ENCODE results near the gene CYBA. TPM values are rescaled to one million over a fixed set of nuclear protein-coding genes. Genes with fewer than 3 reads are reported as not detected.

Gene CYBA
- total and polyA plus RNA-seq, 2 of the 13 experiments (the other 11 are each of a cell fraction or from before 2014, with no cell fraction given): 196 to 250 TPM

DNA sequence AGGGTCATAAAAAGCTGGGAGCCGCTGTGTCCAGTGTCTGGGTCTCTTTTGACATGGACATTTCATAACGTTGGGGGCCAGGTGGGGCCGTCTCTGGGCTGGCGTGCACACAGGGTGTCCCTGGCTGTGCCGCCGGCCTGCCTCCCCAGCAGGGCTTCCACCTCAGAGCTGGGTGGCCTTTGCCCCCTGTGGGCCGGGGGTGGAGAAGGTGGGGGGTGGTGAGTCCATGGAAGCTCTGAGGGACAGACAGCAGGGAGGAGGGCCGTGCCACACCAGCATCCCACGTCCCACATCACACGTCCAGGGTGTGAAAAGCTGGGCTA lies 36.4 kb upstream of the CYBA start (continued):
- TF ChIP-seq, protein P1, sequence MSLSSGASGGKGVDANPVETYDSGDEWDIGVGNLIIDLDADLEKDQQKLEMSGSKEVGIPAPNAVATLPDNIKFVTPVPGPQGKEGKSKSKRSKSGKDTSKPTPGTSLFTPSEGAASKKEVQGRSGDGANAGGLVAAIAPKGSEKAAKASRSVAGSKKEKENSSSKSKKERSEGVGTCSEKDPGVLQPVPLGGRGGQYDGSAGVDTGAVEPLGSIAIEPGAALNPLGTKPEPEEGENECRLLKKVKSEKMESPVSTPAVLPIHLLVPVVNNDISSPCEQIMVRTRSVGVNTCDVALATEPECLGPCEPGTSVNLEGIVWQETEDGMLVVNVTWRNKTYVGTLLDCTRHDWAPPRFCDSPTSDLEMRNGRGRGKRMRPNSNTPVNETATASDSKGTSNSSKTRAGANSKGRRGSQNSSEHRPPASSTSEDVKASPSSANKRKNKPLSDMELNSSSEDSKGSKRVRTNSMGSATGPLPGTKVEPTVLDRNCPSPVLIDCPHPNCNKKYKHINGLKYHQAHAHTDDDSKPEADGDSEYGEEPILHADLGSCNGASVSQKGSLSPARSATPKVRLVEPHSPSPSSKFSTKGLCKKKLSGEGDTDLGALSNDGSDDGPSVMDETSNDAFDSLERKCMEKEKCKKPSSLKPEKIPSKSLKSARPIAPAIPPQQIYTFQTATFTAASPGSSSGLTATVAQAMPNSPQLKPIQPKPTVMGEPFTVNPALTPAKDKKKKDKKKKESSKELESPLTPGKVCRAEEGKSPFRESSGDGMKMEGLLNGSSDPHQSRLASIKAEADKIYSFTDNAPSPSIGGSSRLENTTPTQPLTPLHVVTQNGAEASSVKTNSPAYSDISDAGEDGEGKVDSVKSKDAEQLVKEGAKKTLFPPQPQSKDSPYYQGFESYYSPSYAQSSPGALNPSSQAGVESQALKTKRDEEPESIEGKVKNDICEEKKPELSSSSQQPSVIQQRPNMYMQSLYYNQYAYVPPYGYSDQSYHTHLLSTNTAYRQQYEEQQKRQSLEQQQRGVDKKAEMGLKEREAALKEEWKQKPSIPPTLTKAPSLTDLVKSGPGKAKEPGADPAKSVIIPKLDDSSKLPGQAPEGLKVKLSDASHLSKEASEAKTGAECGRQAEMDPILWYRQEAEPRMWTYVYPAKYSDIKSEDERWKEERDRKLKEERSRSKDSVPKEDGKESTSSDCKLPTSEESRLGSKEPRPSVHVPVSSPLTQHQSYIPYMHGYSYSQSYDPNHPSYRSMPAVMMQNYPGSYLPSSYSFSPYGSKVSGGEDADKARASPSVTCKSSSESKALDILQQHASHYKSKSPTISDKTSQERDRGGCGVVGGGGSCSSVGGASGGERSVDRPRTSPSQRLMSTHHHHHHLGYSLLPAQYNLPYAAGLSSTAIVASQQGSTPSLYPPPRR (CRISPR knock-in tag; IDR thresholded peaks at IDR 0.05; ENCODE audit: borderline replicate concordance): peak; percentile 54; the same call in 1 of the 2 replicates
- TF ChIP-seq ZNF550 (CRISPR knock-in tag; IDR thresholded peaks at IDR 0.05; ENCODE audit: borderline replicate concordance): no peak
- 0 out of 2 replicates have a peak, but pooled peaks have one; percentile 74 for TF ChIP-seq ZNF616 (CRISPR knock-in tag; IDR thresholded peaks at IDR 0.05; ENCODE audit: low read depth)
- TF ChIP-seq, protein P2, sequence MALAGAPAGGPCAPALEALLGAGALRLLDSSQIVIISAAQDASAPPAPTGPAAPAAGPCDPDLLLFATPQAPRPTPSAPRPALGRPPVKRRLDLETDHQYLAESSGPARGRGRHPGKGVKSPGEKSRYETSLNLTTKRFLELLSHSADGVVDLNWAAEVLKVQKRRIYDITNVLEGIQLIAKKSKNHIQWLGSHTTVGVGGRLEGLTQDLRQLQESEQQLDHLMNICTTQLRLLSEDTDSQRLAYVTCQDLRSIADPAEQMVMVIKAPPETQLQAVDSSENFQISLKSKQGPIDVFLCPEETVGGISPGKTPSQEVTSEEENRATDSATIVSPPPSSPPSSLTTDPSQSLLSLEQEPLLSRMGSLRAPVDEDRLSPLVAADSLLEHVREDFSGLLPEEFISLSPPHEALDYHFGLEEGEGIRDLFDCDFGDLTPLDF (CRISPR knock-in tag; IDR thresholded peaks at IDR 0.05): no peak
- 0 out of 2 replicates have a peak, but pooled peaks have one; percentile 33 for TF ChIP-seq GABPB1 (CRISPR knock-in tag; IDR thresholded peaks at IDR 0.05)
- peak; percentile 37 for TF ChIP-seq ARNTL (CRISPR knock-in tag; IDR thresholded peaks at IDR 0.05)
- no peak for TF ChIP-seq ATF7-NPFF (CRISPR knock-in tag; IDR thresholded peaks at IDR 0.05; ENCODE audit: low read depth)
- TF ChIP-seq PRMT3 (CRISPR knock-in tag; IDR thresholded peaks at IDR 0.05; ENCODE audit: borderline replicate concordance, low read depth): no peak
- 0 out of 2 replicates have a peak, but pooled peaks have one; percentile 47 for TF ChIP-seq REXO4 (CRISPR knock-in tag; IDR thresholded peaks at IDR 0.05; ENCODE audit: borderline replicate concordance)
- no peak for TF ChIP-seq SIX4 (CRISPR knock-in tag; IDR thresholded peaks at IDR 0.05)
- TF ChIP-seq ZBTB21 (CRISPR knock-in tag; IDR thresholded peaks at IDR 0.05): no peak
- TF ChIP-seq TBP (CRISPR knock-in tag; IDR thresholded peaks at IDR 0.05): no peak
- no peak for TF ChIP-seq TP53 (CRISPR knock-in tag; conservative IDR thresholded peaks at IDR 0.05)
- 0 out of 2 replicates have a peak, but pooled peaks have one; percentile 47 for TF ChIP-seq PHF20 (CRISPR knock-in tag; IDR thresholded peaks at IDR 0.05)
- TF ChIP-seq TOE1 (CRISPR knock-in tag; IDR thresholded peaks at IDR 0.05): no peak
- TF ChIP-seq ZNF883 (CRISPR knock-in tag; IDR thresholded peaks at IDR 0.05; ENCODE audit: not compliant biosample characterization): no peak
- TF ChIP-seq ATF1 (CRISPR knock-in tag; IDR thresholded peaks at IDR 0.05): no peak
- no peak for TF ChIP-seq EEA1 (CRISPR knock-in tag; IDR thresholded peaks at IDR 0.05; ENCODE audit: borderline replicate concordance)
- TF ChIP-seq ZNF292 (CRISPR knock-in tag; IDR thresholded peaks at IDR 0.05; ENCODE audit: borderline replicate concordance, low read depth): peak; percentile 58; the same call in 1 of the 2 replicates
- no peak; the same call in 1 of the 2 replicates for TF ChIP-seq HDAC2 (CRISPR knock-in tag; IDR thresholded peaks at IDR 0.05)
- TF ChIP-seq MYNN (CRISPR knock-in tag; IDR thresholded peaks at IDR 0.05; ENCODE audit: low read depth): no peak
- TF ChIP-seq, protein P3, sequence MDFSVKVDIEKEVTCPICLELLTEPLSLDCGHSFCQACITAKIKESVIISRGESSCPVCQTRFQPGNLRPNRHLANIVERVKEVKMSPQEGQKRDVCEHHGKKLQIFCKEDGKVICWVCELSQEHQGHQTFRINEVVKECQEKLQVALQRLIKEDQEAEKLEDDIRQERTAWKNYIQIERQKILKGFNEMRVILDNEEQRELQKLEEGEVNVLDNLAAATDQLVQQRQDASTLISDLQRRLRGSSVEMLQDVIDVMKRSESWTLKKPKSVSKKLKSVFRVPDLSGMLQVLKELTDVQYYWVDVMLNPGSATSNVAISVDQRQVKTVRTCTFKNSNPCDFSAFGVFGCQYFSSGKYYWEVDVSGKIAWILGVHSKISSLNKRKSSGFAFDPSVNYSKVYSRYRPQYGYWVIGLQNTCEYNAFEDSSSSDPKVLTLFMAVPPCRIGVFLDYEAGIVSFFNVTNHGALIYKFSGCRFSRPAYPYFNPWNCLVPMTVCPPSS (IDR thresholded peaks at IDR 0.05): no peak
- no peak for TF ChIP-seq ZBTB38 (CRISPR knock-in tag; IDR thresholded peaks at IDR 0.05)
- TF ChIP-seq RXRB (CRISPR knock-in tag; IDR thresholded peaks at IDR 0.05; ENCODE audit: borderline replicate concordance): no peak
- TF ChIP-seq CAMTA2 (CRISPR knock-in tag; IDR thresholded peaks at IDR 0.05; ENCODE audit: borderline replicate concordance): 0 out of 2 replicates have a peak, but pooled peaks have one; percentile 33
- TF ChIP-seq SALL2 (CRISPR knock-in tag; IDR thresholded peaks at IDR 0.05): no peak
